Measurements from ENCODE around the gene PDCD1. TPM values are rescaled to one million over a fixed set of nuclear protein-coding genes. Genes with fewer than 3 reads are reported as not detected.
"Not testable (repeated sequence)": the region's sequence is repeated elsewhere in the genome, so short reads cannot be mapped to it uniquely, and the experiment has no call there.

Gene PDCD1
- total and polyA plus RNA-seq, 12 donors, result 1.3 to 14.2 (median 3.2) TPM

DNA sequence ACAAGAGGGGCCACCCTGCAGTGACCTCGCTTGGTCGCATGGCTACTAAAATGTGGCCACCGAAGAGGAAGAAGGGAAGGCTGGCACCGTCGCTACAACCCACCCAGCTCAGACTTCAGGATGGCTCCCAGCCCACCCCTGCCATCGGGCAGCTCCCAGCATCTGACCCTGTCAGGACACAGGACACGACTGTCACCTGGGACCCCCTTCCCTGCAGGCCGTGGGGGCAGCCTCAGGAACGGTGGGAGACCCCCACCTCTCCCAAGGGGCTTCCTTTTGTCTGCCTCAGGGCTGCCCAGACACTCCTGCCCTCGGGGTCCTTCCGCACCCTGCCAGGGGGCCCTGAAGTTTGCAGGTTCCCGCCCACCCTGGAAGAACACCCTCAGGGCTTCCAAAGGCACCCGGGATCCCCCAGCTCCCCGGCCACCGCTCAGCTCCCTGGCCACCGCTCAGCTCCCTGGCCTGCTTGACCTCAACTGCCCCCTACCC lies 18.5 kb upstream of the PDCD1 start:
- DNase-seq, result peak in 1 of 2 donors; percentile 9
- Histone ChIP-seq H3K27ac (no peak overlapping the region), H3K9me3 (peaks cover 0 to 4% (median 0%) of the 10 kb centered on the region in 11 donors), H3K4me1 (peaks cover 3 to 17% (median 6%) of the 10 kb centered on the region in 9 donors), H3K4me3 (no peak overlapping the region), H3K27me3 (no peaks in the 10 kb centered on the region), H3K36me3 (no peaks in the 10 kb centered on the region)
- ATAC-seq, result no peak
- TF ChIP-seq, protein P1, sequence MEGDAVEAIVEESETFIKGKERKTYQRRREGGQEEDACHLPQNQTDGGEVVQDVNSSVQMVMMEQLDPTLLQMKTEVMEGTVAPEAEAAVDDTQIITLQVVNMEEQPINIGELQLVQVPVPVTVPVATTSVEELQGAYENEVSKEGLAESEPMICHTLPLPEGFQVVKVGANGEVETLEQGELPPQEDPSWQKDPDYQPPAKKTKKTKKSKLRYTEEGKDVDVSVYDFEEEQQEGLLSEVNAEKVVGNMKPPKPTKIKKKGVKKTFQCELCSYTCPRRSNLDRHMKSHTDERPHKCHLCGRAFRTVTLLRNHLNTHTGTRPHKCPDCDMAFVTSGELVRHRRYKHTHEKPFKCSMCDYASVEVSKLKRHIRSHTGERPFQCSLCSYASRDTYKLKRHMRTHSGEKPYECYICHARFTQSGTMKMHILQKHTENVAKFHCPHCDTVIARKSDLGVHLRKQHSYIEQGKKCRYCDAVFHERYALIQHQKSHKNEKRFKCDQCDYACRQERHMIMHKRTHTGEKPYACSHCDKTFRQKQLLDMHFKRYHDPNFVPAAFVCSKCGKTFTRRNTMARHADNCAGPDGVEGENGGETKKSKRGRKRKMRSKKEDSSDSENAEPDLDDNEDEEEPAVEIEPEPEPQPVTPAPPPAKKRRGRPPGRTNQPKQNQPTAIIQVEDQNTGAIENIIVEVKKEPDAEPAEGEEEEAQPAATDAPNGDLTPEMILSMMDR (IDR thresholded peaks at IDR 0.05), result no peak
- WGBS, 2 donors, result 67 to 73% methylated on average over 14 to 16 of the region's 16 CpGs
- intact Hi-C loops (cut with DNase I), result loop anchor here in 7 of 10 donors (5.0 to 10.0 kb wide), 5 partner anchors 142 to 175 kb away; partner anchors contain the start of genes D2HGDH (in 4 of the 7) and ING5 (in 1 of the 7)

GRCh38 chr2:241876528-241877196 lies 18.0 kb upstream of the PDCD1 start:
- Histone ChIP-seq H3K27me3 (peaks cover 0 to 2% (median 0%) of the 10 kb centered on the region in 7 donors), H3K4me1 (peaks cover 0 to 11% (median under 1%) of the 10 kb centered on the region in 9 donors), H3K27ac (no peak overlapping the region), H3K36me3 (no peaks in the 10 kb centered on the region), H3K9me3 (peaks cover 0 to 4% (median 0%) of the 10 kb centered on the region in 11 donors), H3K4me3 (no peak overlapping the region)
- ATAC-seq (no peak), DNase-seq (peak in 1 of 2 donors; percentile 10)
- TF ChIP-seq, protein P1 (IDR thresholded peaks at IDR 0.05), result no peak
- 84 to 86% methylated on average over 18 of the region's 18 CpGs for WGBS, 2 donors
- intact Hi-C loops (cut with DNase I), result loop anchor here in 7 of 10 donors (5.0 to 10.0 kb wide), 5 partner anchors 142 to 174 kb away; partner anchors contain the start of genes D2HGDH (in 4 of the 7) and ING5 (in 1 of the 7)

- not testable (repeated sequence) for H3K4me3 ChIP-seq, H3K36me3 ChIP-seq, H3K4me1 ChIP-seq, H3K27ac ChIP-seq, H3K9me3 ChIP-seq, H3K27me3 ChIP-seq, ATAC-seq
- TF ChIP-seq, protein P1 (IDR thresholded peaks at IDR 0.05), result peak in 7 of 9 donors; percentile 29 to 56 (median 48)
- intact Hi-C loops (cut with DNase I), result loop anchor here in 7 of 10 donors (5.0 to 10.0 kb wide), 5 partner anchors 141 to 174 kb away; partner anchors contain the start of genes D2HGDH (in 4 of the 7) and ING5 (in 1 of the 7)
- DNase-seq, result peak in 1 of 2 donors; percentile 55
- WGBS, 2 donors, result 56 to 83% methylated on average over 12 to 20 of the region's 22 CpGs
Observed at GRCh38 chr2:241875754-241876527, 17.2 kb upstream of the PDCD1 start.
